MM.1S (cell line): ENCODE measurements around the gene FNDC7.

Source experiments
- DNase-seq: peaks from one replicate; pipeline ENCODE4 v3.0.0-alpha.2; 2015
- H2AFZ ChIP-seq: fragments of 300-600 bp; sonication (generic); 2 replicates; pipeline ENCODE4 v1.6.0; 2016; ENCODE audit warnings: antibody characterized with exemption, low read length
- H3F3A ChIP-seq: fragments of 300-600 bp; sonication (generic); 2 replicates; pipeline ENCODE4 v1.6.1; 2016; ENCODE audit warnings: mild to moderate bottlenecking, antibody characterized with exemption, low read length, moderate library complexity, mixed read lengths; ENCODE audit not compliant: insufficient read depth
- H3K27ac ChIP-seq: fragments of 300-600 bp; sonication (generic); 2 replicates; pipeline ENCODE4 v1.5.1; 2016; ENCODE audit warnings: mild to moderate bottlenecking, low read length
- H3K27me3 ChIP-seq: fragments of 300-600 bp; sonication (generic); replicated peaks from 2 replicates; pipeline ENCODE4 v1.6.0; 2016; ENCODE audit warnings: low read length; ENCODE audit not compliant: insufficient read depth
- H3K36me3 ChIP-seq: fragments of 300-600 bp; sonication (generic); replicated peaks from 2 replicates; pipeline ENCODE4 v1.6.1; 2016; ENCODE audit warnings: mild to moderate bottlenecking, low read length, mixed read lengths; ENCODE audit not compliant: insufficient read depth
- H3K4me1 ChIP-seq: fragments of 300-600 bp; sonication (generic); 2 replicates; pipeline ENCODE4 v1.6.1; 2016; ENCODE audit warnings: low read length, mixed read lengths
- H3K4me2 ChIP-seq: fragments of 300-600 bp; sonication (generic); 2 replicates; pipeline ENCODE4 v1.6.0; 2016; ENCODE audit warnings: low read depth, low read length
- H3K4me3 ChIP-seq: fragments of 300-600 bp; sonication (generic); 2 replicates; pipeline ENCODE4 v1.5.1; 2016; ENCODE audit warnings: low read length, mixed read lengths
- H3K79me2 ChIP-seq: fragments of 300-600 bp; sonication (generic); 2 replicates; pipeline ENCODE4 v1.6.1; 2016; ENCODE audit warnings: mixed run types, low read length, mixed read lengths
- H3K9ac ChIP-seq: fragments of 300-600 bp; sonication (generic); 2 replicates; pipeline ENCODE4 v1.6.1; 2016; ENCODE audit warnings: low read length, mixed read lengths
- H3K9me2 ChIP-seq: fragments of 300-600 bp; sonication (generic); replicated peaks from 2 replicates; pipeline ENCODE4 v1.6.1; 2016; ENCODE audit warnings: mild to moderate bottlenecking, low read length, mixed read lengths; ENCODE audit not compliant: insufficient read depth
- H3K9me3 ChIP-seq: fragments of 300-600 bp; sonication (generic); replicated peaks from 2 replicates; pipeline ENCODE4 v1.6.1; 2016; ENCODE audit warnings: mild to moderate bottlenecking, low read length, mixed read lengths; ENCODE audit not compliant: insufficient read depth
- H4K20me1 ChIP-seq: fragments of 300-600 bp; sonication (generic); 2 replicates; pipeline ENCODE4 v1.6.1; 2016; ENCODE audit warnings: mild to moderate bottlenecking, low read length, moderate library complexity, mixed read lengths; ENCODE audit not compliant: insufficient read depth
- CTCF ChIP-seq: fragments of 300-600 bp; sonication (generic); IDR thresholded peaks from 2 replicates; pipeline ENCODE4 v1.5.1; 2016; ENCODE audit warnings: antibody characterized with exemption, low read length, mixed read lengths
- EZH2 ChIP-seq: fragments of 300-600 bp; sonication (generic); optimal IDR thresholded peaks from 2 replicates; pipeline ENCODE3; 2017; ENCODE audit warnings: low read depth, mild to moderate bottlenecking, antibody characterized with exemption, low read length, mixed read lengths
- EZH2phosphoT487 ChIP-seq: fragments of 300-600 bp; sonication (generic); IDR thresholded peaks from 2 replicates; pipeline ENCODE4 v1.6.1; 2018; ENCODE audit warnings: antibody characterized with exemption, low read length

FNDC7 gene

GRCh38 chr1:108734171-108734865 is 21.6 kb downstream of the FNDC7 start:
- H3K4me3 ChIP-seq: no peak overlapping the region
- H3K27ac ChIP-seq: no peak overlapping the region
- H3K9me2 ChIP-seq: no peaks in the 10 kb centered on the region
- H4K20me1 ChIP-seq: no peaks in the 10 kb centered on the region
- no peak overlapping the region for H2AFZ ChIP-seq
- DNase-seq: no peak
- no peaks in the 10 kb centered on the region for H3F3A ChIP-seq
- no peak overlapping the region for H3K9ac ChIP-seq
- TF ChIP-seq CTCF (no peak), EZH2 (no peak), EZH2phosphoT487 (no peak)
- no peaks in the 10 kb centered on the region for H3K4me1 ChIP-seq
- no peaks in the 10 kb centered on the region for H3K27me3 ChIP-seq
- no peak overlapping the region for H3K4me2 ChIP-seq
- H3K9me3 ChIP-seq: no peaks in the 10 kb centered on the region
- no peaks in the 10 kb centered on the region for H3K36me3 ChIP-seq
- no peaks in the 10 kb centered on the region for H3K79me2 ChIP-seq

- Histone ChIP-seq H3K27me3 (no peaks in the 10 kb centered on the region), H3K36me3 (no peaks in the 10 kb centered on the region), H3K27ac (no peak overlapping the region), H2AFZ (no peak overlapping the region), H3K4me1 (peaks cover 5% of the 10 kb centered on the region; the same call in 1 of the 2 replicates), H3K9ac (no peak overlapping the region), H3K4me2 (no peak overlapping the region), H3K79me2 (peaks cover 1% of the 10 kb centered on the region), H3K9me3 (no peaks in the 10 kb centered on the region), H3K9me2 (no peaks in the 10 kb centered on the region), H3F3A (0 out of 2 replicates have a peak, but pooled peaks cover 6% of the 10 kb centered on the region), H3K4me3 (no peak overlapping the region), H4K20me1 (no peaks in the 10 kb centered on the region)
- TF ChIP-seq CTCF (no peak), EZH2phosphoT487 (no peak), EZH2 (no peak)
- DNase-seq: no peak
Observed at GRCh38 chr1:108742253-108742652, 29.5 kb downstream of the FNDC7 start.

GRCh38 chr1:108745980-108746381 is 33.3 kb downstream of the FNDC7 start:
- H3K4me3 ChIP-seq: no peak overlapping the region
- H4K20me1 ChIP-seq: no peaks in the 10 kb centered on the region
- H3K79me2 ChIP-seq: peaks cover 20% of the 10 kb centered on the region
- H2AFZ ChIP-seq: peak overlapping the region; percentile 77; the same call in 1 of the 2 replicates
- peaks cover 3% of the 10 kb centered on the region; the same call in 1 of the 2 replicates for H3K4me1 ChIP-seq
- 0 out of 2 replicates have a peak, but pooled peaks cover 6% of the 10 kb centered on the region for H3F3A ChIP-seq
- TF ChIP-seq EZH2phosphoT487: no peak
- no peak for TF ChIP-seq EZH2
- TF ChIP-seq CTCF: no peak
- H3K27me3 ChIP-seq: no peaks in the 10 kb centered on the region
- no peaks in the 10 kb centered on the region for H3K9me3 ChIP-seq
- no peaks in the 10 kb centered on the region for H3K9me2 ChIP-seq
- no peak overlapping the region for H3K9ac ChIP-seq
- H3K36me3 ChIP-seq: no peaks in the 10 kb centered on the region
- DNase-seq: no peak
- no peak overlapping the region for H3K27ac ChIP-seq
- peak overlapping the region; percentile 34; the same call in 1 of the 2 replicates for H3K4me2 ChIP-seq
